NB4 (cell line): ENCODE results near the gene DSG3.

Source experiments
- POLR2A ChIP-seq: IDR thresholded peaks from 2 replicates; pipeline ENCODE4 v1.6.1; 2011; ENCODE audit warnings: mild to moderate bottlenecking; ENCODE audit not compliant: insufficient read length; ENCODE audit errors: extremely low read depth
- TF ChIP-seq, protein P1 (sequence below): IDR thresholded peaks from one replicate; pipeline ENCODE4 v1.5.1; 2012; ENCODE audit warnings: low read depth, low read length
- TF ChIP-seq, protein P2 (sequence below): IDR thresholded peaks from 2 replicates; pipeline ENCODE4 v1.6.1; 2011; ENCODE audit warnings: low read depth, low read length

DNA sequence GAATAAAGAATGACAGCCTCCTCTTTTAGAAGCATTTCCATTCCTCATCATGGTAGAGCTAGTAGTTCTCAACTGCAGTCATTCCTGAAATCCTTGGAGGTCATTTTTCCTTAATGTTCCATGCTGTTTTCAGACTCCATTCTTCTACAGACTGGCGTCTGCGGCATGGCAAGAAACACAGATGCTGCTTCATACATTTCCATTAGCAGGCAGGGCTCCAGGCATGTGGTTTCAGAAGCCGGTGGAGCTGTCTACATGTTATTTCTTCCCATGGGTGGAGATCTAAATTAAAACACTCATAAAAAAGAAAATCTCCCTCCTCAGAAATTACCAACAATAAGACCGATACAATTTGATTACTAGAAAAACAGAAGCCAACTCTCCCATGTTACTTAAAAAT, 6.0 kb upstream of the DSG3 start:
- TF ChIP-seq, protein P1, sequence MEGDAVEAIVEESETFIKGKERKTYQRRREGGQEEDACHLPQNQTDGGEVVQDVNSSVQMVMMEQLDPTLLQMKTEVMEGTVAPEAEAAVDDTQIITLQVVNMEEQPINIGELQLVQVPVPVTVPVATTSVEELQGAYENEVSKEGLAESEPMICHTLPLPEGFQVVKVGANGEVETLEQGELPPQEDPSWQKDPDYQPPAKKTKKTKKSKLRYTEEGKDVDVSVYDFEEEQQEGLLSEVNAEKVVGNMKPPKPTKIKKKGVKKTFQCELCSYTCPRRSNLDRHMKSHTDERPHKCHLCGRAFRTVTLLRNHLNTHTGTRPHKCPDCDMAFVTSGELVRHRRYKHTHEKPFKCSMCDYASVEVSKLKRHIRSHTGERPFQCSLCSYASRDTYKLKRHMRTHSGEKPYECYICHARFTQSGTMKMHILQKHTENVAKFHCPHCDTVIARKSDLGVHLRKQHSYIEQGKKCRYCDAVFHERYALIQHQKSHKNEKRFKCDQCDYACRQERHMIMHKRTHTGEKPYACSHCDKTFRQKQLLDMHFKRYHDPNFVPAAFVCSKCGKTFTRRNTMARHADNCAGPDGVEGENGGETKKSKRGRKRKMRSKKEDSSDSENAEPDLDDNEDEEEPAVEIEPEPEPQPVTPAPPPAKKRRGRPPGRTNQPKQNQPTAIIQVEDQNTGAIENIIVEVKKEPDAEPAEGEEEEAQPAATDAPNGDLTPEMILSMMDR: no peak
- TF ChIP-seq, protein P2, sequence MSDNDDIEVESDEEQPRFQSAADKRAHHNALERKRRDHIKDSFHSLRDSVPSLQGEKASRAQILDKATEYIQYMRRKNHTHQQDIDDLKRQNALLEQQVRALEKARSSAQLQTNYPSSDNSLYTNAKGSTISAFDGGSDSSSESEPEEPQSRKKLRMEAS: no peak
- TF ChIP-seq POLR2A: no peak
